ENCODE results near the gene CREB5.

Gene CREB5

DNA sequence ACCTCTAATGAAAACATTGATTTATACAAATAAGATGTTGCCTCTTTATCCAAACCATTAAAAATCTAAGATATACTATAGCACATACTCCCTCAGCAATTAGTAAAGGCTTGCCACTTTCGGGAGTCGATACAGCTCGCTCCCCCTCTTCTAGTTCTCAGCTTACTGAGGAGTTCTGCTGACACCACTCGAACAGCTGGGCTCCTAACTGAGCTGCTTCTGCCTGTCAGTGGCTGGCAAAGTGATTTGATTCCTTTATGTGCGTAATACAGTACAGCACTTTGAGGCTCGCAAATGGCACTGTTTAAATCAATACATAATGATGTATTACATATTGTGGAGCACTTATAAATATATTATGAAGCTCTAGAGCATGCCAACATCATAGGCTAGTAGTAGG, 241.8 kb downstream of the CREB5 start:
- DNase-seq: no peak

DNA sequence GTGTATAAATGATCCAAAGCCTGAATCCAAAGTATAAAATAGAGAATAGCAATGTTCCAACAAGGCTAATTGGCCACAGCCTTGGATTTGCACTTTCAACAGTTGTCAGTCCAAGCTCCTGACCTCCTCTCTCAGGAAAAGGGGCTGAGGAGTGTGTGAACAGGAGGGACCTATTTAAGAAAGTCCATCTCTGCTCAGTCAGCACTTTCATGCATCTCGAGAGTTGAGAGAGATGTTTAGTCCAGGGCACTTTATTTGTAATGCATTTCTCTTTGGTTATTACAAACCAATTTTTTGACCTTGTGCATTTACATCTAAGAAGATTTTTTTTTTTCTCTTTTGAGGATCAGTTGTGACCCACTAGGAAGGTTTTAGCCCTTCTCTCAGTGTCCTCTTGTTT, 244.2 kb downstream of the CREB5 start:
- DNase-seq: no peak

DNA sequence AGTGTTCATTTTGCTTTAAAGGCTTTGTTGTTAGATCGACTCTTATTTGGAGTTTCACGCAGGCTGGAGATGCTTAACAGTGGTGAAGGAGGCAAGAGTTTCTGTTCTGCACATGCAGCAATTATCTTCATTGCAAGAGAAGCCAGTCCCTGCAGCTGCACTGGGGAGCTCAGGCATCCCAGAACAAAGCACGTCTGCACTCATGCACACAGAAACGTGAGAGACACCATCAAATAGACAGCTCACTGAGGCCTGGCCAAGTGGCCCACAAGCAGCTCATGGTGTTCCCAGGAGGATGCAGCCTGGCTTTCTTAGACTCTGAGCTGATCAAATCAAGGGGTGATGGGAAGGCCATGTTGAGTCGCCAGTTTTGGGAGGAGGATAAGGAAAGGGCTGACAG, 246.1 kb downstream of the CREB5 start:
- no peak for DNase-seq

DNA sequence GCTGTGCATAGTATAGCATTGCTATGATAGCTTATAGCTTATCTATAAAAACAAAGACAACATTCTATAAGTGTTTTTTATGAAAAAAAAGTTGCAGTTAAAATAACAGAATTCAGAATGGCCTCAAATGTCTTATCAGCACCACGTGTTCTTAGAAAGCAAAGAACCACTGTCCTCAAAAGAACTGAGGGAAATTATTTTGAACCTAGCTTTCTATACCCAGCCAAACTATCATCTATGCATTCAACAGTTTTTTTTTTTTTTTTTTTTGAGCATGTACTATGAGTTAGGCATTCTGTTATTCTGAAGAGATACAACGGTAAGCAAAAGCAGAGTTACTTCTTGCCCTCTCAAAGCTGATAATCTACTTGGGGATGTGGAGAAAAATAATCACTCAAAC, 247.8 kb downstream of the CREB5 start:
- no peak for DNase-seq

DNA sequence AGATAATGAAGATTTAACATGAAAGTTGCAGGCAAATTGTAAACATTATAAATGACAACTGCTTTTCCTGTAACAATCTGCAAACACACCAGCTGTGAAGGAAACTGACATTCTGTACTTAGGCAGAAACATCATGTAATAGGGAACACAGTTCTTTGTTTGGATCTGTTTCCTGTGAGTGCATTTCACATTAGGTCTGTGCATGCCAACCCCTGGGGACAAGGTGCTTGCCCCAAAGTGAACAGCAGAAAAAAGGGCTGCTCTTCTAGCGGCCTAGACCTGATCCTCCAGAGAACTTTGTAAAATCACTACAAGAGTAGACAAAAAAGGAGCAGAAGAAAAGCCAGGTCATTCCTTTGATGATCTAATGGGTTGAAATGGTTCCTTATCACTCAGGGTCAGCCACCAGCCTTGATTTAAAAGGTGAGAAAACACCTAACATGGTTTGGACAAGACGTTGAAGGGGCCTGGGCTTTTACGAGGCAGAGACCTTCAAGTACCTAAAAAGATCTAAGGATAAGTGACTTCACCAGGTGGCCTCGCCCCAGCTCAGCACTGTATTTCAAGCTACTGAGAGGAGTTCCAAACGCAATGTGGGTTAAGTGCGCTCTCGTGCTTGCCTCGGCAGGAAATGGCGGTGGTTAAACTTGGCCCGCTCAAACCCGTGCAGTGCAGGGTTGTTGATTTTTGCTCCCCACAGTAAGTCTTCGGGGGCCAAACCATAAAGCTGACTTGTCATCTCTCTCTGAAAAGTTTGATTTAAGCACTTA, 249.7 kb downstream of the CREB5 start:
- DNase-seq: no peak

DNA sequence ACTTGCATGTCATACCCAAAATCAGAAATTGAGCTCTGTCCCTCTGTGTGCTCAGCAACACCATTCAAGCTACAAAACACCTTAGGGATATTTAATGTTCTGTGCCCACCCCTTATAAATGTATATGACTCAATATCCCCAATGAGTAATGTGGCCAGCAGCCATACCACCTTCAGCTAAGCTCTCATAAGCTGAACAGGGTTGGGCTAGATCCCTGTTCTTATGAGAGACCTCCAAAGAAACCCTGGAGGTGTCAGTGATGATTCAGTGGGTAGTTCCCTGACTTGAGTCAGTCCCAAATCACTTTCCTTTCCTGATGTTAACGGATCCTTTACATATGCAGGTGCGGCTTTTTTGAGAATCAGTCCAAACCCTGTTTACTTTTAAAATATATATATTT, 253.8 kb downstream of the CREB5 start:
- DNase-seq: no peak

DNA sequence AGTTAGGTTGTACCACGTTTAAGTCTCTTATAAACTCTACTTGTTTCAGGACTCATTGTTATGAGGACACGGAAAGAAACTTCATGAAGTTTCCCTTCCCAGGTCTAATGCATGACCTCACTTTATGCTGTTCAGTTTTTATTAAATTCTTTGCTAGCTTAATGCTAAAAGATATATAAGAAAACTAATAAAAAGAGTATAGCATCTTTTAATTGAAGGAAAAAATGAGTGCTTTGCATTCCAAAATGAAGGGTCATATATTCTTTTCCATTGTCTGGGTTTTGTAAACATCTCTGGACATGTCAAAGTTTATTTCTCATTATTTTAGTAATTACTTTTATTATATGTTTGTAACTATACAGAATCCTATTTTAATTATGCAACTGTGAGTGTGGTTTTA, 255.8 kb downstream of the CREB5 start:
- no peak for DNase-seq

DNA sequence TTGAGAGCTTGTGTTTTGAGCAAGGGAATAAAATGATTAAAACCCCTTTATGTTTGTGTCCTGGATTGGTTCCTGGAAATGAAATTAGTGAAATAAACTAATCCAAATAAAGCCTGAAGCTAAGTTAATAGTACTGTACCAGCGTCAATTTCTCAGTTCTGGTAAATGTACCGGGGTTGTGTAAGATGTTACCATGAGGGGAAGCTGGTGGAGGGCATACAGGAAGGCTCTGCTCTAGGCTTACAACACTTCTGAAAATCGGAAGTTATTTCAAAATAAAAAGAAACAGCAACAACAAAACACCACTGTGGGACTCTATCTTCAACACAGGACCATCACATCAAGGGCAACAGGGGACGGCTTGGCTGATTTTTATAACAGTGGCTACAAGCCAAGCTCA, 257.0 kb downstream of the CREB5 start:
- no peak for DNase-seq

DNA sequence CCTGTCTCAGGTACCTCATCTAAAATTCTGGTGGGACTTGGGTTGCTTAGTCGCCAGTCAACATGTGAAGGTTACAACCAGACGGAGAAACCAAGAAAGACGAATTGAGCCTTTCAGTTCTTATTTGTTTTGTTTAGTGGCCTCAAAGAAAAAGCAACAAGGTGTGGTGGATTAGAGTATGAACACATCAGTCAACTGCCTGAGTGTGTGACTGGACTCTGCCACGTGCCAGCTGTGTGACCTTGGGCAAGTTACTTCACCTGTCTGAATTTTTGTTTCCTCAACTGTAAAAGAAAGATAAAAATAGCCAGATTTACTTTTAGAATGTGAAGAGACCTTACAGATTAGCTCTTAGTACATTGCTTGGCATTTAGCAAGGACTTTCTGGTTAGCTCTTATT, 259.2 kb downstream of the CREB5 start:
- no peak for DNase-seq

DNA sequence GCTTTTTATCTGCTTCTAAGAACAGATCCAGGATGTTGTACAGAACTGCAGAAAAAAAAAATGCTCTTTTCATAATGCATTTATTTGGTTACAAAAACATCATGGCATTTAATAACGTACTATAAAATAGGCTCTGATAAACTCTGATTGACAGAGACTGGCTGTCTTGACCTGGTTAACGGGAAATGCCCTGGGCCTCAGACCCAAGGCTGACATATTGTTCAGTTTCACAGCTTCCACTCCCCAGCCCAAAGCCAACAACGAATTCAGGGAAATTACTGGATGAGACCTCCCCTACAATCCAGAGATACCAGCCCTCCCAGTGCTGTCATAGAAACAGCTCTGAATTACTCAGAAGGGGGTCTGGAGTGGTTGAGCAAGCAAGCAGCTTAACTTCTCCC, 260.1 kb downstream of the CREB5 start:
- no peak for DNase-seq

DNA sequence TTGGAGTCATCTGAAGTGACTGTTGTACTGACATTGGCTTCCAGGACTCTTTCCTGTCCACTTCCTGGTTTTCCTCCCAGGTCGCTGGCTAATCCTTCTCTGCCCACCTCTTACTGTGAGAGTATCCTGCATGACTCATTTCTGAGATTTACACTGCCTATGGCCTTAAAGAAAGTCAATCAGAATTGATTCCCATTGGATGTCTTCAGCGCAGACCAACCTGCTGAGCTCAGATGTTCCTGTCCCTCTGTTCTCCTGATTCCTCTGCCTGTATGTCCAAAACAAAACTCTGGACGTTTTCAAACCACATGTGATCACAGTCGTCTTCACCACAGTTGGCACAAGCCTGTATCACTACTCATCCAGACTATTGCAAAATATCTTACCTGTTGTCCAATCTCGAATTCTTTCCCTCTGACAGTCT, 262.1 kb downstream of the CREB5 start:
- no peak for DNase-seq

DNA sequence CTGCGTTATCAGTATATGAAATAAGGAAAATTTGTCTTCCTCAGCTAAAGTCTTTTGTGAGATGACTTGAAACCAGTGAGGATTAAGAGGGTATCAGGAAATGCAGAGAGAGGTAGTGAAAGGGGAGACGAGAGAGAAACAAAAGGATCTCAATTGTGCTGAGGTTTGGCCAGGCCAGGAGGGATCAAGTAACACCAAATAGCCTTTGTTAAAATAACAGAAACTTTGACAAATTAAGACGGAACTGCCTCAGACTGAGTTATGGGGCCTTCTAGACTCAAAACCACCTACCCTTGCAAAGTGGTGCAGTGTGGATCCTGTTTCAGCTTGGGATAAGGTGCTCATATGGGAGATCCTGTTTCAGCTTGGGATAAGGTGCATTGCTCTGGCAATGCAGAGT, 263.1 kb downstream of the CREB5 start:
- no peak for DNase-seq

DNA sequence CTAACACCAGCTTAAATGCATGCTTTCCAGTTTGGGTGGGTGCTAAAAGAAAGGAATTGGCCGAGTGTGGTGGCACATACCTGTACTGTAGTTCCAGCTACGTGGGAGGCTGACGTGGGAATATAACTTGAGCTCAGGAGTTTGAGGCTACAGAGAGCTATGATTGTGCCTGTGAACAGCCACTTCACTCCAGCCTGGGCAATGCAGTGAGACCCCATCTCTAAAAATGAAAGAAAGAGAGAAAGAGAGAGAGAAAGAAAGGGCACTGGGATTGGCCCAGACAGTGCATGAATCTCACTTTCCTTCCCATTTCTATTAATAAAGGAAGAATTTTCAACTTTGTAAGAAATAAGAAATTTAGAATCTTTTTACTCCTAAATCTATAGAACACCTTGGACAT, 265.4 kb downstream of the CREB5 start:
- DNase-seq: no peak

DNA sequence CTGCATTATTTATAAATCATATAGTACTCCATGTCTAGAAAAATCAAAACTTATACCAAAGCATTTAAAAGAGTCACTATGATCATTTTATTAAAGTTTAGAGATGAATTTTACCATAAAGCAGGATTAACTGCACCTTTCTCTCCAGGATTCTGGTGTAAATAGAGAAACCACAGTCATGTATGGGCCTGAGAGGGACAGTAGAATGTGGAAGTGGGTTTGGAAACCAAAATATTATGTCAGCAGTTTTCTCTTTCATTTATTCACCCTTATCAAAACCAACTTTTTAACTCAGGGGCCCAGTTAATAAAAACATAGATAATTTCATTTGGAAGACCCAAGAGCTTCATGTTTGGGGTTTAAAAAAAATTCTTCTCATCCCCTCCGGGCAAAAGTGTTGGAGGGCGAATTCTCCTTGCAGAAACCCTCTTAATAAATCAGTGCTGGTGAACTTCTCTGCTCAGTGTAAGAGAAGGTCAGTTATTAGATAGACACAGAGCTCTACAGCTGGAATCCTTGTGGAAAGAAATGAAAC, 266.2 kb downstream of the CREB5 start:
- DNase-seq: no peak

DNA sequence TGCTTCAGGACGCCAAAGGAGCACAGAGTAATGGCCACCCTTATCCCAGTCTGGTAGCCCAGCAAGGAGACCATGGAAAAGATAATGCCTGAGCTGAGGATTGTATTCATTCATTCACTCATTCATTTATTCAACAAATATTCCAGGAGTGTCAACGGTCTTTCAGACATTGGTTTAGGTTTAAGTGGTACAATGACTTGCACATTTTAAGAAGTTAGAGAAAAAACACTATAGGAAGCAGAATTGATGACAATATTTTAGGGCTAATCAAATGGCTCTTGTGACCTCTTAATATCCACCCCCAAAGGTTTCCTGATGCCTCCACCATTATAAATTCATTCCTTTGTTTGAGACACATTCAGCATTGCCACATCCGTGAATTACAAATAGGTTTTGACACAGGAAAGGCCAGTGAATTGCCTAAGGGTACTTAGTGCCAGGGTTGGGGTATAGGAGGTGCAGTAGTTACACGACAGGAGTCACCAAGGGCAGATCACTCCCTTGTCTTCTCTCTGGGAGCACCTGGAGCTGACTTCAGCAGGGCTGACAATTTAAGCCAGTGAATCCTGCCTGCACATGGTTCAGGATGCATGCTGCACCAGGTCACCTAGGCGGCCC, 269.5 kb downstream of the CREB5 start:
- no peak for DNase-seq

DNA sequence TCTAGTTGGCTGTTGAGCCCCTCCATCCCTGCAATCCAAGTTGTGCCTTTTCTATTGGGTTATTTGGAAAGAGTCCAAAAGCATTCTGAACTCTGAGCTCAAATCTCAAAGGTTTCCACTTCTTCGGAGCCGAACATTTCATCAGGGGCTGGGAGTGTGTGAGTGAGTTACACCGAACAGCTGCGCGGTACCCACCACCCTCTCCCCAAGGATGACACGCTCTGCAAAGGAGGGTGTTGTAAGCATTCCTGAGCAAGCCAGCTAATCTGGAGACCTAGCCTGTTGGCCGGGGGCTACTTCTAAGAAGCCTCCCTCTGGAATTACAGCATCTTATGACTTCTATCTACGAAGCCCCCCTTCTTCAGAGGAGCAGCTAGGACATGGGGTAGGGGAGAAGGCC, 270.5 kb downstream of the CREB5 start:
- DNase-seq: no peak

DNA sequence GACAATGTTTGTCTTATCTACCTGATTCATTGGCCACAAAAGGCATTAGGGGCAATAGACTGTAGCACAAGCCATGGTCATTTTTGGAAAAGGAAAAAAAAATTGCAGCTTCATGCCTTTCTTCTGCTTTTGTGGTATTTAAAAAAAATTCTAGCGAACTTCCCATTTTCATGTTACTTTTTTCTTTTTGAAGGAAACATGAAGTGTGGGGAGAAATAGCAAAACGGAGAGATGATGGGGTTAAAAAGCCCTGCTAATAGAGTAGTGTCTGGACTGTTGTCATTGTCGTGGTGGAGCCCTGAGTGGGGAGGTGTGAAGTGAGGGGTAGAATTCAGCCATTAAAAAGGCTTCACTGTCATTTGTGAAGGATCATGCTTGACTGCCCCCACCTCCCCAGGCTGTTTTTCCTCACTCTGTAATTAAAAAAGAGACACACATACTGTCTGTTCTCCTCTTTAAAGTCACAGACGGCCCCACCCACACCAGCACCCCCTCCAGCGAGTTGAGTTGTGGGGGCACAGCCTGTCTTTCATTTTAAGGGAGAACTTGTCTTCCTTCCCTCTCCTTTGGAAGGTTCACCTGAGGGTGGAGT, 272.4 kb downstream of the CREB5 start:
- DNase-seq: no peak

DNA sequence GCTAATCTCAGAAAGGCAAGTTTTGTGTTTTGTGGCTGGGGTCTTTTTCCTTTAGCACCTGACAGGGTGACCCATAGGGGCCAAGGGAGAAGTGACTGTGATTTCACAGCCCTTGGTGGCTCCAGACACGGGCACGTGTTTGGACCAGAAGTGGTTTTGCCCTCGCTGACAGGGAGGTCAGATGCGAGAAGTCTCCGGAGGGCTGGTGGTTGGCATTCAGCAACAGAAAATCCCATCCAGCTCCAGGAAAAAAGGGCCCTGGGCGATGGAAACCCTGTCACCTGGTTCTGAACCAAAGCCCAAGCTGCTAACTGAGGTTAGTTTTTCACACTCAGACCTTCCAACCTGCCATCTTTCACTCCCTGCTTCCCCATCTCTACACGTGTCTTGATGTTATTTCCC, 272.9 kb downstream of the CREB5 start:
- DNase-seq: no peak

DNA sequence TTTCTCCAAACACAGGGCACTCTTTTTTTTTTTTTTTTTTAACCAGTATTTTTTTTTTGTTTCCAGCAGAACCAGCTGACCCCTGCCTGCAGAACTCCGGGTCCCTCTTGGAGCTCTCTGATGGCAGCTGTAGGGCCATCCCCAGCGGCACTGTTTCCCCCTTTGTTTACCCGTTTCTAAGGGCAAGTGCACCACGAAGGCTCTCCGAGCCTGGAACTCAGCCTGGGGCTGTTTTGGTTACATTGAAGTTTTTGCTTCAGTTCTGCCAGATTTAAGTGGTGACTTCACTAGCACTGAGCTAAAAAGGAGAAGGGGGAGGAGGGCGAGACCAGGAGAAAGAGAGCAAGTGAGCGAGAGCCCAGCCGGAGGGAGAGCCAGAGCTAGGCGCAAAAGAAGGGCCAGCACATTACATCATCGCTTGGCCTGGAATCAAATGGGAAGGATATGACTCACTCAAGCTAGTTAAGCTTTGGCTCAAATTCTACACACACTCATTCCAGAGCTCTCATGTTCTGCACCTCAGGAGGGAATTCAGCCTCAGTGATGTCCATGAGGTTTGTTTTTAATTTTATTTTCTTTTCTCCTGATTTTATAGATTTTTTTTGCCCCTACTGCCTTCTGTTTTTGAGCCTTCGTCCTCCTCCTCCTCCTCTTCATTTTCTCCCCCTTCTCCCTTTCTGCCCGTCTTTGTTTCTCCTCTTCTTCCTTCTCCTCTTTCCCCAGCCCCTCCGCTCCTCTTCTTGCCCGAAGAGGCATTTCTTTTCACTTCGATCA, 273.5 kb downstream of the CREB5 start:
- DNase-seq: peak; percentile 33

DNA sequence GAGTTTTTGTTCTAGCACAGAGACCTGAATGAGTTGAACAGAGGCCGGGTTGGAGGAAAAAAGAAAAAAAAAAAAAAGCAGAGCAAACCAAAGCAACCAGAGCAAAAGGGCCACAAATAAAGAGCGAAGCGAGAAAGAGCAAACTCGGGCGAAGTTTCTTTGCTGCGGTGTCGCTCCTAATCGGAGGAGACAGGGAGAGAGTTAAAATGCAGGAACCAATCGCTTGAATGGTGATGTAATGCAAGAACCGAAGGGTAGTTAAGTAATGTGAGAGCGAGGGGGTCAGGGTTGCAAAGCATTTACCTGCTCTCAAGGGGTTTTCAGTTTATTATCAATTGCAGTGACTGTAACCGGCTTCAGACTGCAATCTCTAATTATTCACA, 274.1 kb downstream of the CREB5 start:
- DNase-seq: no peak

DNA sequence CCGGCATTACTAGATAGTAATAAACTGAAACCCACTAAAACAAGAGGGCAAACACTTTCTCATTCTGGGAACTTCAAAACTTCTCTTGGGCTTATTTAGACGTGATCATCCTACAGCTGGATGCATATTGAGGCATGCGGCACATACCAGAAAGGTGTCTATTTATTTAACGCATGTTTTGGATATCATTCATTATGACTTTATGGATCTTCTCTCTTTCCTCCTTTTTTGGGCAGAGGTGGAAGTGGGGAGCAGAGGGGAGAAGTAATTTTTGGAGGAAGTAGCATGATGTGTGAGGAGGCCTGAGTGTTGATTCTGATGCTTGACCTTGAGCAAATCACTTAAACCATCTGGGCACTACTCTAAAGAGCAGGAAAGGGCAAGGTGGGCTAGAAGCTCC, 275.2 kb downstream of the CREB5 start:
- no peak for DNase-seq

DNA sequence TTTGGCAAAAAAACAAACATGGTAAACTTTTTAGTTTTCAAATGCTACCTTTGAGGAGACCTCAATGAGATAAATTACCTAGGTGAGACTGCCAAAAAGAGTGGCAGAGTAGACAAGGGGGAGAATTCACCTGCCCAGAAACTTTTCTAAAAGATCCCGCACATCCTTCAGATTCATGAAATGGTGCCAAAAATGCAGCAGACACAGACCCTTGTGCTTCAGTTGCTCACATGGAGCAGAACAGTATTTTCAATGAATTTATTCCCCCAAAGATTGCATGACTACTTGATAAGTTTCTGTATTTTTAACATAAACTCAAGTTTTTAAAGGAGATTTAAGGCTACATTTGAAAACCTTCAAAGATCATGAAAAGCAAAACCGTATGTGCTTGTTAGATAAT, 275.9 kb downstream of the CREB5 start:
- no peak for DNase-seq

DNA sequence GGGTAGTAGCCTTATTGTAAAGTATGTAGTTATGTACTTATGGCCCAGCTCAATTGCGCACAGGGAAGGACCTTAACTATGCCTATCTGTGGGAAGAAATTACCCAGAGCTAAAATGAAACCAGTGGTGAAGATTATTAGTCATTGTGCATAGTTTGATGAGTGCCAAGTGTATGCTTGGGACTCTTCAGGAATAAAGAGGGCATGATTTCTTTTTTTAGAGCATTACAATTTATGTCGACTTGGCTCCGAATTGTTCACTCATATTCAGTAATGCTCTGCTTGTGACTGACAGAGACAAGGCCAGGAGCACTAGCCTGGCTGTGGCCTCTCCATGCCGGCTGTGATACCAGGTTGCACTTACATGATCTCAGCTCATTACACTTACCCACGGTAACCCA, 276.3 kb downstream of the CREB5 start:
- no peak for DNase-seq
